NCI-H1694 treated with DMSO at 0.1 percent for 48 hours (cell line): ENCODE measurements around the gene TTC14.
"Not testable (repeated sequence)": the region's sequence is repeated elsewhere in the genome, so short reads cannot be mapped to it uniquely, and the experiment has no call there.

ENCODE experiments used
- DNase-seq: peaks from one replicate; lab custom pipeline; 2025; lab: John Stamatoyannopoulos, UW

Gene TTC14, protein sequence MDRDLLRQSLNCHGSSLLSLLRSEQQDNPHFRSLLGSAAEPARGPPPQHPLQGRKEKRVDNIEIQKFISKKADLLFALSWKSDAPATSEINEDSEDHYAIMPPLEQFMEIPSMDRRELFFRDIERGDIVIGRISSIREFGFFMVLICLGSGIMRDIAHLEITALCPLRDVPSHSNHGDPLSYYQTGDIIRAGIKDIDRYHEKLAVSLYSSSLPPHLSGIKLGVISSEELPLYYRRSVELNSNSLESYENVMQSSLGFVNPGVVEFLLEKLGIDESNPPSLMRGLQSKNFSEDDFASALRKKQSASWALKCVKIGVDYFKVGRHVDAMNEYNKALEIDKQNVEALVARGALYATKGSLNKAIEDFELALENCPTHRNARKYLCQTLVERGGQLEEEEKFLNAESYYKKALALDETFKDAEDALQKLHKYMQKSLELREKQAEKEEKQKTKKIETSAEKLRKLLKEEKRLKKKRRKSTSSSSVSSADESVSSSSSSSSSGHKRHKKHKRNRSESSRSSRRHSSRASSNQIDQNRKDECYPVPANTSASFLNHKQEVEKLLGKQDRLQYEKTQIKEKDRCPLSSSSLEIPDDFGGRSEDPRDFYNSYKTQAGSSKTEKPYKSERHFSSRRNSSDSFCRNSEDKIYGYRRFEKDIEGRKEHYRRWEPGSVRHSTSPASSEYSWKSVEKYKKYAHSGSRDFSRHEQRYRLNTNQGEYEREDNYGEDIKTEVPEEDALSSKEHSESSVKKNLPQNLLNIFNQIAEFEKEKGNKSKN

DNA sequence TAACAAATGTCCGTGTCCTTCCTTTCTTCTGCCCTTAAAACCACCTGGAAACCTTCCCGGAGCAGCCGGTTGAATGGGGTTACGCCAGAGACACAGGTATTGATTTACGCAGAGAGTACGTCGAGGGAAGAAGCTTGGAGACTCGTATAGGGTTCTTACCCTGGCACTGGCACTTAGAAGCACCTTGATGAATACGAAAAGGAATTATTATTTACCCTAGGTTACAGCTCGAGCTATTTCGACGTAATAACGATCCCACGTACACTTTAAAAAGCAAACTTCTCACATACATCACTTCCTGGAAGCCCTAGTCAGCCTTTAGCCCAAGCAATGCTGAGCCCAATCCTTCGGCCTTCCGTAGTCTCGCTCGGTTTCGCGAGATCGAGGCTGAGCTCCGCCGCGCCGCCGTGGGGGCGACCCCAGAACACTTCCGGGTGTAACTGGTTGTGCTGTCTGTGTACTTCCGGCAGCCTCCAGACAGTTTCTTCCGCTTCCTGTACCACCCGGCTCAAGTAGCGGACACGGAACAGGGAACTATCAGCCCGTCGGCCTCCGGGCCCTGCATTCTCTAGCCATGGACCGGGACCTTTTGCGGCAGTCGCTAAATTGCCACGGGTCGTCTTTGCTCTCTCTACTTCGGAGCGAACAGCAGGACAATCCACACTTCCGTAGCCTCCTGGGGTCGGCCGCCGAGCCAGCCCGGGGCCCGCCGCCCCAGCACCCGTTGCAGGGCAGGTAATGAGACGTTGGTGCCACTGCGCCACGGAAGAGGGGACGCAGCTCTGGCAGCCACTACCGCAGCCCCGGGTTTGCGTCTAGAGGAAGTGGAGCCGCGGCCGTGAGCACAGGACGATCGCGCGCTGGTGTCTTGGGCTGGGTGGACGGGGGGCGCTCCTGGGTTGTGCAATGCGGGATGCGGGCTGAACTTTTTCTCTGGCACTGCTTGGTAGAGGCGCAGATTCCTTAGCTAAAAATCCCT lies at the start of gene TTC14:
TSS of gene TTC14 (plus strand) at position 476 of the 979 bp plus-strand sequence. CDS start at position 575, 99 bp downstream.
- peak; percentile 94 for DNase-seq

DNA sequence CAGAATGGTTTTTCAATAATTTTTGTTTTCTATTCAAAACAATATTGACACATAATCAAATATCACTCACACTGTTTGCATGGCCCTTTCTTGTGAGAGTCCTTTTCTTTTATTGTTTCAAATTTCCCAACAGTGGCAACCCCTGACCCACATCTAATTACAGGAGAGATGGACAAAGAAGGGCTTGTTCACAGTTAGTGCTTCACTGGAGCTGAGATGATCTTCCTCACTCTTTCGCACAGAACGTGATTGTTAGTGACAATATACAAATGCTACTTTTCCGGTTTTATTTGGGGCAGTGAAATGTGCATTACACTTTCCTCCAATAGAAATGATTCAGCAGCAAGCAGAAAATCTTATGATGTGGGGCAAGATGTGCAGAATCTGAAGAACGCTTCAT lies 38.6 kb upstream of the TTC14 start:
- no peak for DNase-seq

DNA sequence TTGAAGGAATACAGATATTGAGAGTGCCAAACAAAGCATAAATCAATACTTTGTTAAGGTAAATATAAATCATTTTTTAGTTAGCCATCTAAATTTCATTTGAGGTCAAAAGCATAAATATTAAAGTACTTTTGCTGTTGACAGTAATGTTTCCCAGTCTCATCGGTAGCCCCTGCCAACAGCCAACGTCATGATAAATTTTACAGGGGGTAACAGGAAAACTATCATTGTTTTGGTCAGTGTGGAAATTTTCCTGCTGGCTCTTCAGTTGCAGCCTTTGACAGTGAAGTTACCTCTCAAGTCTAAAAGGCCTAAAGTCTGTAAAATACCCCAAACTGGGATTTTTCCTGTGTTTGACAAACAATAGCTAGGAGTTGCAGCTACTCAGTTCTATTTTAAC lies 37.3 kb upstream of the TTC14 start:
- no peak for DNase-seq

DNA sequence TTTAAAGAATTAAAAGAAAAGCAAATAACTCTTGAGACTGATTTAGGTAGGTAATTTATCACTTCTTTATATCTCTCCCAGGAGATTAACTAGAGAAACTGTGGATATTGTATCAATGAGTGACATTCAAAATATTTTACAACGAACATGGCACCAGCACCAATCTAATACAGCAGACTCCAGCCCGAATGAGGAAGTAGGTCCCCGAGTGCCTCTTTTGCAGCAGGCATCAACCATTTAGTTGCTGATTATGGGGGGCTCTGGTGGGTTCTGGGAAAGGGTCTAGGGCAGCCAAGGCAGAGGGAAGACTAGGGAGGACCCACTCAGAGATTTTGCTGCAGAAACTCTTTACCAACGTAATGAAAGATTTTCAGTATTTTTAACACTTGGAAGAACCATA lies 31.7 kb upstream of the TTC14 start:
- DNase-seq: no peak

DNA sequence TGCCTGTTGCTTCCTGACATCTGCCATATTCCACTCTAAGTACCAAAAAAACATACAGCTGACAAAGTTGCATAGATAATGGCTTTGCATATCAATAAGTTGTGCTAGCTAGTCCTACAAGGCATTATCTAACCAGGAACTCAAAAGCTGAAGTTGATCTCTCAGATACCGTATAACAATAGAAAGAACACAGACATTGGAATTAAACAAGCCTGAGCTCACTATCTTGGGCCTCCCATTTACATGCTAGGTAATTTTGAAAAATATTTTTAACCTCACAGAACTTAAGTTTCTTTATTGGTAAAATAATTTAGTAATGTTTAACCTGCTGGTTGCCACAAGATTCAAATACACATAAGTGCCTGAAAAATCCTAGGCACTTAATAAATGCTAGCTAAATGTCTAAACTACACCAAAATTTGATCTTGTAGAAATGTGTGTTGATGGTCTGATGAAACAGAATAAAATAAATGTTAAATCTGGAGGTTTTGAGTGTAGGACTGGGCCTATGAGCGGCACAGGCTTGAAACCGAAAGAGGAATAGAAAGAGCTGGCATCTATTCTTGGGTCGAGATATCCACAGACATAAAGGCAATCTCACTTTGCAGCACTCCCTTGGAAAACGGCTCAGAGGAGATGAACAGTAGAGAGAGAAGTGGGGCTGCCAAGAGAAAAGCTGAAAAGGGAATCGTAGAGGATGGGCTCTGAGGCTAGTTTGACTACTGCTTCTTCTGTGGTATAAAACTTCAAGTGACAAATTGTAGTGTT lies 29.9 kb upstream of the TTC14 start:
- DNase-seq: no peak

DNA sequence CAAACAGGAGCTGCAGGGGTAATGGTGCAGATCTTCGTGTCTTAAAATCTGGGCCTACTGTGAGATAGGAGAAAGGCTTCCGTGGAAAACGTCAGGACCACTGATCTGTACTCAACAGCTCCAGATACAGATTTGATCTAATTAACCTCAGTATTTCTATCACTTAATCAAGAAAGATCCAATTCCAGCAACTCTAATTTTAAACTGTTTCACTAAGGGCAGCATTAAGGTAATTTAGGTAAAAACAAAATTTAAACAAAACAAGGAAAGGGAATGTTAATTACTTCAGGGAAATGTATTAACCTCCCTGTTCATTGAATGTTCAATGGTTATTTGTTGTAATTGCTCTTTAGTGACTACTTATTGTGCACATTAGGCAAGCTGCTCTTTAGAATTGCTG lies 26.4 kb upstream of the TTC14 start:
- no peak for DNase-seq

DNA sequence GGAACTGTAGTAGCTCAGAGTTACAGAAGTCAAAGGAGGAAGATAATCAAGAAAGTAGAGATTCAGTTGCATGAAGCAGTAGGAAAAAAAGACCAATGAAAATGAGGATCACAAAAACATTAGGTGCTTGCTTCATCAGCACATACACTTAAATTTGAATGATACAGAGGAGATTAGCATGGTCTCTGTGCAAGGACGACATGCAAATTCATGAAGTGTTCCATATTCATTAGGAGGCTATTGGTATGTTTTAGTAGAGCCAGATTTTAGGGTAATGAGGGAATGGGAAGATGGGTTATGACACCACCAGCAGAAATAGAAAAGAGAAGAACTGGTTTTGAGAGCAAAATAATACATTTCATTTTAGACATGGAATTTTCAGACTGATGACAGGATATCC lies 21.0 kb upstream of the TTC14 start:
- no peak for DNase-seq

DNA sequence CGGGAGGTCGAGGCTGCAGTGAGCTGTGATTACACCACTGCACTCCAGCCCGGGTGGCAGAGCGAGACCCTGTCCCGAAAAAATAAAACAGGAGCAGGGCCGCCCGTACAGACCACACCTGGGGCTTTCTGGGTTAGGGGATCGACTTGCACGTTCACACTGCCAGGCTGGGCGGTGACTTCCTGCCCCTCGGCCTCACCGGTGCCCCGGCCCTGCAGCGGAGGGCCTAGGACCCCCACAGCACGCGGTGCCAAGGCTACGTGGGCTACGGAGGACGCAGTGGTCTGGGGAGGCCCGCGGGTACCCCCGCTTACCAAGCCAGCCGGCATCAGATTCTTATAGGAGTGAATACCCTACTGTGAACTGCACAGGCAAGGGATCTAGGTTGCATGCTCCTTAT lies 11.6 kb upstream of the TTC14 start:
- no peak for DNase-seq

DNA sequence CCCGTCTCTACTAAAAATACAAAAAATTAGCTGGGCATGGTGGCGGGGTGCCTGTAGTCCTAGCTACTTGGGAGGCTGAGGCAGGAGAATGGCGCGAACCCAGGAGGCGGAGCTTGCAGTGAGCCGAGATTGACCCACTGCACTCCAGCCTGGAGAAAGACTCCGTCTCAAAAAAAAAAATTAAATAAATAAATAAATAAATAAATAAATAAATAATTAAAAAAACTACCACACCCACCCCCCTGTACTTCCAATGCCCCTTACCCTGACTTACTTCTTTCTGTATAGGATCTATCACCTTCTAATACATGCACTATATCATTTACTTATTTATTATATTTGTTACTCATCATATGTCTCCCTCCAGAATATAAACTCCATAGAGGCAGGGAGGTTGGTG lies 8.3 kb upstream of the TTC14 start:
- not testable (repeated sequence) for DNase-seq

DNA sequence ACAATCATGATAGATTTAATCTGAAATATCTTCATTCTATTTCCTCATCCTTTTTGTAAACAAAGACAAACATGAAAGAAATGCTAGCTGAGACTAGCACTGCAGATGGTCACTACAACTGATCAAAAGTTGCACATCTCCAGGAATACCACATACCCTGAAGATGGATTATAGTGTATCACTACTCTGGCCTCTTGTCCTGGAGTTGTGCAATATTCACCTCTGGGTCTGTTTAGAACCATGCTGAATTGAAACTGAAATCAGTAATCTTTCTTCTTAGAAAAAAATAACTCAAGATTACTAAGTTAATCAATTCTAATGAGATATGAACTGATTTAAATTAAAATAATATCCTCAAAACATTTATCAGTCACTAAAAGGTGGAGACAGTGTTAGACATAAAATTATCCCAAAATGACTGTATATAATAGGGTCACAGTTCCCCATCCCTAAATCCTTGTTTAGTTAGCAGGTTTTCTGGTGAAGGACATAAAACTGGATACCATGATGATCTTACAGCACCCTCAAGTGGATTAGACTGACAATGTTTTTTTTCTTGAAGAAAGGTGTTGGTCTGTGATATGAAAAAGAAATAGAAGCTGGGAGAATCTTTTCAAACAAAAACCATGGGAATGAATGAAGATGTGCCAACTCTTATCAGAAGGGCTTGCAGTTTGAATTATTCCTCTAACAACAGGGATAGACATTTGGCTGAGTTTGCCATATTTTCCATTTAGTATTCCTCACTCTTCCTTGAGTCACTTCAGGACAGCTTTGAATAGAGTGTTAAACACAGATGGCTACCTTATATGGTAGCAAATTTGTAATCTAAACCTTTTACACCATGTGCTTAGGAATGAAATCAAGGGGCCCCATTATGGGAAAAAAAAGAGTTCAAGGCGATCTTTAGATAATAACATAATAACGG lies 7.1 kb upstream of the TTC14 start:
- peak; percentile 33 for DNase-seq

DNA sequence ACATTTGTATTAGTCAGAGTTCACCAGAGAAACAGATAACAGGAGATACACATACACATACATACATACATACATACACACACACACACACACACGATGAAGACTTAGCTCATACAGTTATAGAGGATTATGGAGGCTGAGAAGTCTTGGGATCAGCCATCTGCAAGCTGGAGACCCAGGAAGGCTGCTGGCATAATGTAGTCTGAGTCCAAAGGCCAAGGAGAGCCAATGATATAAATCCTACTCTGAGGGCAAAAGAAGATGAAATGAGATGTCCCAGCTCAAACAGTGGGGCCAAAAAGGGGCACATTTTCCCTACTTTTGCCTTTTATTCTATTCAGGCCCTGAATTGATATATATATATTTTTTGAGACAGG lies 6.4 kb upstream of the TTC14 start:
- DNase-seq: no peak

DNA sequence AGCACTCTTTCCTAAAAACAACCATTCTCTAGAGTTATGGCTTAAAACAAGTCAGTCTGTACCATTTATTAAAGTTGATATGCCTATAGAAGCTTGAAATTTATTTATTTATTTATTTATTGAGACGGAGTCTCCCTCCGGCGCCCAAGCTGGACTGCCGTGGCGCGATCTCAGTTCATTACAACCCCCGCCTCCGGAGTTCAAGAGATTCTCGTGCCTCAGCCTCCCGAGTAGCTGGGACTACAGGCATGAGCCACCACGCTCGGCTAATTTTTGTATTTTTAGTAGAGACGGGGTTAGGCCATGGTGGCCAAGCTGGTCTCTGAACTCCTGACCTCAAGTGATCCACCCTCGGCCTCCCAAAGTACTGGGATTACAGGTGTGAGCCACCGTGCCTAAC lies 1.5 kb upstream of the TTC14 start:
- no peak for DNase-seq

DNA sequence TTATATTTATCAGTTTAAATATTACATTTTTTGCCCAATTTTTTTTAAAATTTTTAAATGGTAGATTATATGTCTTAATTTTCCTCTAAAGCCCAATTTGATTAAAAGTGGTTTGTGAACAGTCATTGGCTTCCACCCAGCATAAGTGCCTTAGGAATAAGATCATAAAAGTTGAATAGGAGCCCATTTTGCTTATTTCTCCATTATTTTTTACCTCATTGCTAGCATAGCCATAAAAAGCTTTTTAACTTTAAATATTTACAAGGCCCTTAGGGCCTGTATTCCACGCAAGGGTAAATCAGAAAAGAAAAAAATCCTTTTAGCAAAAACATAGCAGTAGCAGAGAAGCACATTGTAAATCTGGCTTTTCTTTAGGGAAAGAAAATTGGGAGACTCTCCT lies 9.0 kb downstream of the TTC14 start:
- DNase-seq: no peak

DNA sequence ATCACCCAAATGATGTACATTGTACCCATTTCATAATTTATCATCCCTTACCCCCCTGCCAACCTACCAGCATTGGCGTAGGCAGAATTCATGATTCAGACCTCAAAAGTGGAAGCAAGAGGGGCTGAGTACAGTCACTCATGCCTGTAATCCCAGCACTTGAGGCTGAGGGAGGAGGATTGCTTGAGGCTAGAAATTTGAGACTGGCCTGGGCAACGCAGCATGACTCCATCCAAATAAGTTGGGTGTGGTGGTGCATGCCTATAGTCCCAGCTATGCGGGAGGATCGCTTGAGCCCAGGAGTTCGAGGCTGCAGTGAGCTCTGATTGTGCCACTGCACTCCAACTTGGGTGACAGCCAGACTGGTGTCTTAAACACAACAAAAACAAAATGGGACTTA lies 10.4 kb downstream of the TTC14 start:
- DNase-seq: no peak

DNA sequence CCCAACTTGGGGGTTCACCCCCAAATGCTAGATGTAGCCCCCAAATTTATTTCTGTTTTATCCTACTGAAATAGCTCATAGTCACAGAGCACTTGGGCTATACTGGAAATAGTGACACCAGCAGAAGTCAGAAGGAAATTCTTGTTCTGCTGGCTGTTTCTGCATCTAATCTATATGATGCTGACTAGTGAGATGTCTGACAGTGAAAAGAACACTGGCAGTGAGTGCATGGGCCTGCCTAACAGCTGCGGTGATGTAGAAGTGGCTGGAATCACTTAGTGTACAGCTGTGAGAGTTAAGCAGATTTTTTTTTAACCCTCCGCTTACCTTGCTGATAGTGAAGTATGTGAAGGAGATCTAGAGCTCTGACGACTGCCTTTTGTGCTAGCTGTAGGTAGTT lies 14.0 kb downstream of the TTC14 start:
- DNase-seq: no peak

DNA sequence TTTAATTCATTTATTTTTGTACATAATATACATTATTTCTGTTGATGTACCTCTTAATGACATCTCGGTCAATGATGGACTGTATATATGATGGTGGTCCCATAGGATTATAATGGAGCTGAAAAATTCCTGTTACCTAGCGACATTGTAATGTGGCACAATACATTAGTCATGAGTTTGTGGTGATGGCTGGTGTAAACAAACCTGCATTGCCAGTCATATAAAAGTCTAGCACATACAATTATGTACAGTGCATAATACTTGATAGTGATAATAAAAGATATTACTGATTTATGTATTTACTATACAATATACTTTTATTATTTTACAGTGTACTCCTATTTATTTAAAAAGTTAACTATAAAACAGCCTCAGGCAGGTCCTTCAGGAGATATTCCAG lies 15.1 kb downstream of the TTC14 start:
- no peak for DNase-seq

DNA sequence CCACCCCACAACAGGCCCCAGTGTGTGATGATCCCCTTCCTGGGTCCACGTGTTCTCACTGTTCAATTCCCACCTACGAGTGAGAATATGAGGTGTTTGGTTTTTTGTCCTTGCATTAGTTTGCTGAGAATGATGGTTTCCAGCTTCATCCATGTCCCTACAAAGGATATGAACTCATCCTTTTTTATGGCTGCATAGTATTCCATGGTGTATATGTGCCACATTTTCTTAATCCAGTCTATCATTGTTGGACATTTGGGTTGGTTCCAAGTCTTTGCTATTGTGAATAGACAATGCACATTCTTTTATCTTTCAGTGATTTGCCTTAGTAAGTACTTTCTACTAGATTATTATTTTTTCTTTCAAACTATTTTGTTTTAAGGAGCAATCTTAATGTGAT lies 16.6 kb downstream of the TTC14 start:
- DNase-seq: not testable (repeated sequence)

DNA sequence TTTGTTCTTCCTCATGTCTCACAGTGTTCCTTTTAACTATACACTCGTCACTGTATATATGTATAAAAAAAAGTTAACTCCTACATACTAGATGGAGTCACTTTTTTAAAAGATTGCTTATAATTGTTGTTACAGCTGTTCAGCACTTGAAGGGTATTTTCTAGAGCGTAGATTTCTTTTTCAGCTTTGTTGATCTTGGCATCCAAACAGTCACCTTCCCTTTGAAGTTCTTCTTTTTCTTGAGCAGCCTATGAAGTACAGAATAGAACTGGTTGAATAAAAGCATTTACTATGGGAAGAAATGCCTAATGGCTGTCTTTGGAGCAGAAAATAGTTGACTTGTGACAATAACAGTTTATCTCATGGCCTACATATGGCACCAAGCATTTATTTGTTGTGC lies 17.8 kb downstream of the TTC14 start:
- DNase-seq: no peak

DNA sequence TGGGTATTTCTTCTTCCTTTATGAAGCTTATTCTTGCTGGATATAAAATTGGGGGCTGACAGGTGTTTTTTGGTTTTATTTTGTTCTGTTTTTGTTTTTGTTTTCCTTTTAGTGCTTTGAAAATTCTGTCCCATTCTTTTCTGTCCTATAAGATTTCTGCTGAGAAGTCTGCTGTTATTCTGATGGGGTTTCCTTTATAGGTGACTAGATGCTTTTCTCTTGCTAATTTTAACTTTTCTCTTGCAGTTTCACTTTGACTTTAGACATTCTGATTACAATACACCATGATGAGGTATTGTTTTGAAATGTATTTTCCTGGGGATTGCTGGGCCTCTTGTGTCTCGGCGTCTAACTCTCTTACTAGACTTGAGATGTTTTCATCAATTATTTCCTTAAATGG lies 22.8 kb downstream of the TTC14 start:
- no peak for DNase-seq

DNA sequence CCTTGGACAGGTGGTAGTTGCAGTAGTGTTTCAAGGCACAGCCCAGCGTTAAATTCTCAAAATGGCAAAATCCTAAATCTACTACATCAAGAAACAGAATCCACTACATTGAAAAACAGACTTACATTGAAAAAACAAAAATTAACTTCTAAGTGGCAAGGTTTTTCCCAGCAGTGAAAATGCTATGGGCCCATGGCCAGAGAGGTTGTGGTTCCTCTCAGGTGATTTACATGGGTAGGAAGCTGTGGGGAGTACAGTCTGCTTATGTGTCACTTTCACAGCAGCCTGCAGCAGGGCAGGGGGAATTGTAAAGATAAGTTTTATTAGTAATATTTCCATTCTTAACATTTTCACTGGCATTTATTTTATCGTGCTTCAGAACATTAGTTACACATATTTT lies 24.9 kb downstream of the TTC14 start:
- DNase-seq: no peak
